Coronary artery (tissue), 2 donors: ENCODE results near the gene NUP93.
"Not testable (repeated sequence)": the region's sequence is repeated elsewhere in the genome, so short reads cannot be mapped to it uniquely, and the experiment has no call there.

ENCODE experiments used
- DNase-seq: peaks from one replicate; pipeline ENCODE4 v3.0.0-alpha.2; 2017; ENCODE audit warnings: low spot score
- H3K27ac ChIP-seq, 2 donors: fragments of 200-600 bp; sonication (generic); one replicate each; pipeline ENCODE4 v1.5.1; 2016 to 2019
- H3K4me3 ChIP-seq: fragments of 200-600 bp; sonication (generic); 2 replicates; pipeline ENCODE4 v1.5.1; 2016; ENCODE audit warnings: mild to moderate bottlenecking, moderate library complexity
- CTCF ChIP-seq: fragments of 200-600 bp; sonication (generic); IDR thresholded peaks from one replicate; pipeline ENCODE4 v1.5.1; 2019; ENCODE audit warnings: antibody characterized with exemption

Gene NUP93

GRCh38 chr16:56797861-56798260 lies 67.9 kb downstream of the NUP93 start:
- no peak for DNase-seq
- TF ChIP-seq CTCF, result no peak
- H3K4me3 ChIP-seq, result no peak overlapping the region
- no peak overlapping the region for H3K27ac ChIP-seq

- Histone ChIP-seq H3K27ac (no peak overlapping the region), H3K4me3 (no peak overlapping the region)
- DNase-seq, result no peak
- TF ChIP-seq CTCF, result no peak
Measured at GRCh38 chr16:56798955-56799354, 69.0 kb downstream of the NUP93 start.

GRCh38 chr16:56800355-56800754 lies 70.4 kb downstream of the NUP93 start:
- no peak for DNase-seq
- Histone ChIP-seq H3K4me3 (no peak overlapping the region), H3K27ac (no peak overlapping the region)
- TF ChIP-seq CTCF, result no peak

- no peak overlapping the region for H3K27ac ChIP-seq
- DNase-seq, result no peak
- TF ChIP-seq CTCF, result no peak
- no peak overlapping the region for H3K4me3 ChIP-seq
Measured at GRCh38 chr16:56801762-56802161, 71.8 kb downstream of the NUP93 start.

- no peak for TF ChIP-seq CTCF
- no peak overlapping the region for H3K4me3 ChIP-seq
- DNase-seq, result no peak
- H3K27ac ChIP-seq, result no peak overlapping the region
Measured at GRCh38 chr16:56807011-56807675, 77.2 kb downstream of the NUP93 start.

- DNase-seq, H3K4me3 ChIP-seq, H3K27ac ChIP-seq: not testable (repeated sequence)
Measured at GRCh38 chr16:56807676-56808067, 77.7 kb downstream of the NUP93 start.

- Histone ChIP-seq H3K27ac (no peak overlapping the region), H3K4me3 (no peak overlapping the region)
- no peak for TF ChIP-seq CTCF
- DNase-seq, result no peak
Measured at GRCh38 chr16:56810954-56811353, 81.0 kb downstream of the NUP93 start.

GRCh38 chr16:56811602-56812001 lies 81.7 kb downstream of the NUP93 start:
- H3K4me3 ChIP-seq, H3K27ac ChIP-seq, DNase-seq: not testable (repeated sequence)
